ENCODE data around the gene SDF2L1.
A peak's percentile ranks its signal among the peaks of the same experiment; 100 is the strongest.
"Not testable (repeated sequence)": the region's sequence is repeated elsewhere in the genome, so short reads cannot be mapped to it uniquely, and the experiment has no call there.

The SDF2L1 gene

GRCh38 chr22:21637450-21637849 is 4.7 kb upstream of the SDF2L1 start:
- DNase-seq, result not testable (repeated sequence)

- DNase-seq, result no peak
Observed at GRCh38 chr22:21639359-21639758, 2.7 kb upstream of the SDF2L1 start.

DNA sequence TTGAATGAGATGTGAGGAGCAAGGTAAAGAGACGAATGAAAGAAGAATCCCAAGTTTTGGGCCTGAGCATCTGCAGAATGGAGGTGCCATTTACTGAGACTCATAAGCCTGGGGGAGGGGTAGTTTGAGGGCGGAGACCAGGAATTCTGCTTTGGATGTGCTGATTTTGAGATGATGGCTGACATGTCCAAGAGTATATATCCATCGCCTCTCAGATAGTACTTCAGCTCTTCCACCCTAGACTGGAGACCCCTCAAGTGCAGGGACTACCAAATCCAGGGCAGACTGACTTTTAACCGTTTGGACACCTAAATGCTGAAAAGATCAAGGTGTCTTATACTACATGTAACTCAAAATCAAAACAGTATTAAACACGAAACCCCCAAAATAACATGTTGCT is 1.3 kb upstream of the SDF2L1 start:
- no peak for DNase-seq

DNA sequence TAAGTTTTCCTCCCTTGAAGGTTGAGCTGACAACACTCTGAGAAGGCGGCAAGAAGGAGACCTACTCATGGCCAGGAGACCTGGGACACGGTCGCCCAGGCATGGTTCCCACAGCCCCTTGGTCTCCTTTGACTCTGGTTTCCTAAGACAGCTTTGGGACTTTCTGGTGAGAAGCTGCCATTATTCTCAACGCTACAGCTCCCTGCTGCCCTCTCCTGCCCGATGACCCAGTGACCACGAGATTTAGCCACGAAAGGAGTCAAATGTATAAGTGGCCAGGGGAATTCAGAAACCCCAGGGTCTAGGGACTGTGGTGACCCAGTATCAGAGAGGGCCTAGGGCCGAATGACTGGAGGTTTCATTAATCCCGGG is 699 bp upstream of the SDF2L1 start:
- DNase-seq, result no peak

DNA sequence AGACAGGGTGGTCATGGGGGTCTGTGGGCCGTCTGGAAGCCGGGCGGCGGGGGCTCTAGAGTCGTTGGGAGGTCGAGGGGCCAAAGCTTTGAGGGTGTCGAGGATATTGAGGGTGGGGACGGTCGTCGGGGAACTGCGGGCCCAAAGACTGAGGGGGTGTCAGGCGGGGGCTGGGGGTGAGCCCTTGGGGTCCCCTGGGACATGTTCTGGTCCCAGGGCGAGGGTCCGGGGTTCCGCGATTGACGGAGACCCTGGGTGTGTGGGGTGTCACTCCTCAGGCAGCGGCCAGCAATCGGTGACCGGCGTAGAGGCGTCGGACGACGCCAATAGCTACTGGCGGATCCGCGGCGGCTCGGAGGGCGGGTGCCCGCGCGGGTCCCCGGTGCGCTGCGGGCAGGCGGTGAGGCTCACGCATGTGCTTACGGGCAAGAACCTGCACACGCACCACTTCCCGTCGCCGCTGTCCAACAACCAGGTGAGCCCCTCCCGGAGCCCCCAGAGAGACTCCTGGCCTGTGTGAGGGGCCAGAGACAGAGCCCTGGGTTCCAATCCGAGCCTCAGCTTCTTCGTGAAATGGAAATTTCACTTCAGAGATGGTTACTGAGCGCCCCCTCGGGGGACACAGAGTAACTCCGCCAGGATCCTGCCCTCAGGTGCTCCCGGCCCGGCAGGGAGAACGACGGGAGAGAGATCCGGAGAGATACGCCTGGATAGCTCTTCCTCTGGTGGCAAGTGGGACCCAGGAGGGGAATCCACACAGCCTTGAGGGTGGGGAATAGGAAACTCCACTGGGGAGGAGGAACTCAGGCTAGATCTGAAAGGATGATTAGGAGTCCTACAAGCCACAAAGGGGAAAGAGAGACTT is 714 bp downstream of the SDF2L1 start:
- DNase-seq, result peak; percentile 61 to 64

GRCh38 chr22:21643533-21644357 is 1.6 kb downstream of the SDF2L1 start:
- peak; percentile 13 to 24 for DNase-seq

GRCh38 chr22:21645513-21645912 is 3.4 kb downstream of the SDF2L1 start:
- not testable (repeated sequence) for DNase-seq

DNA sequence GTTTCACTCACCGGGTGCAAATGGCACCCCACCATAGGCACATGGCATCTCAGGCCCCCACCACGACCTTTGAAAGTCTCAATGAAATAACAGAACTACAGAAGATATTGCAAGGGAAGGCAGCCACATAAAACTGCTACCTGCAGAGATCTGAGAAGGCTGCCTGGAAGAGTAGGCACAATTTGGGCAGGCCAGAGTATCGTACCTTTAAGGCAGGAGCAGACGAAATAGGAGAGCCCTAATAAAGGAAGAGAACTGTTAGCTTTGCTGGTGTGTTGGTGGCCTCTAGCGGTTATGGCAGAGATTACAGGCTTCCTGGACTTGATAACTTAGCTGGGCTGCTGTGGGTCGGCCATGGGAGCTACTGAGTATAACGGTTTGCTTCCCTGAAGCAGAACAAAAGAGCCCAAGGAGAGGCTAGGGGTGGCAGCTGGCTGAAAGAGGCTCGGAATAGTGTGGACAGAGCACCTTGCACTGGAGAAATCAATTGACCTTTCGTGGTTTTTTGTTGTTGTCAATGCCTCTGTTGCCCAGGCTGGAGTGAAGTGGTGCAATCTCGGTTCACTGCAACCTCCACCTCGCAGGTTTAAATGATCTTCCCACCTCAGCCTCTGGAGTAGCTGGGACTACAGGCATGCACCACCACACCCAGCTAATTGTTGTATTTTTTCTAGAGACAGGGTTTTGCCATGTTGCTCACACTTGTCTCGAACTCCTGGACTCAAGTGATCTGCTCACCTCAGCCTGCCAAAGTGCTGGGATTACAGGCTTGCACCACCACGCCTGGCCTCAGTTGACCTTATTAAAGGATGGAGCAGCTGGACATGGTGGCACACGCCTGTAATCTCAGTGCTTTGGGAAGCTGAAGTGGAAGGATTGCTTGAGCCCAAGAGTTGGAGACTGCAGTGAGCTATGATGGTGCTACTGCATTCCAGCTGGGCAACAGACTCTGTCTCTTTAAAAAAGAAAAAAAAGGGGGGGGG is 4.8 kb downstream of the SDF2L1 start:
- peak; percentile 91 to 97 for DNase-seq

GRCh38 chr22:21650280-21650679 is 8.2 kb downstream of the SDF2L1 start:
- peak in 1 of 2 experiments; percentile 10 for DNase-seq

- peak in 1 of 2 experiments; percentile 22 for DNase-seq
Observed at GRCh38 chr22:21650823-21651520, 8.9 kb downstream of the SDF2L1 start.

GRCh38 chr22:21651521-21652009 is 9.5 kb downstream of the SDF2L1 start:
- no peak for DNase-seq

- peak; percentile 91 to 92 for DNase-seq
Observed at GRCh38 chr22:21652010-21652546, 10.0 kb downstream of the SDF2L1 start.

- DNase-seq, result no peak
Observed at GRCh38 chr22:21652547-21653545, 10.7 kb downstream of the SDF2L1 start.

- no peak for DNase-seq
Observed at GRCh38 chr22:21657020-21657359, 14.9 kb downstream of the SDF2L1 start.

GRCh38 chr22:21657360-21658032 is 15.4 kb downstream of the SDF2L1 start:
- peak; percentile 75 to 79 for DNase-seq

- DNase-seq, result no peak
Observed at GRCh38 chr22:21659864-21660525, 17.9 kb downstream of the SDF2L1 start.

DNA sequence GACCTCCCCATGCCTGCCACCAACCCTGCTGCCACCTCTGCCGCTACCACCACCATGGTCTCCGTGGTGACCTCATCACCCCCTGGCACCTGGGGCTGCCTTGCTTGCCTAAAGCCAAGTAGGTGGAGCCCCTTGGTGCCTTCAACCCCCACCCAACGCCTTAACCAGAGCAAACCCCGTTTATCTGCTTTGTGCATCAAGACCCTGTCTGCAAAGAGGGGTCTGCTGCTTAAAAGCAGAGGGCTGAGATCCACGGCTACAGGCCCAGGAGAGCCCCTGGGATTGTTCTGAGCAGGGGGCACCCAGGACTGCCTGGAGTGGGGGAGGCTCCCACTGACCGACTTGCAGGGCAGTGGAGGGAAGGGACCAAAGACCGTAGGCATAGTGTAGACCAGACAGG is 18.8 kb downstream of the SDF2L1 start:
- DNase-seq, result no peak

- DNase-seq, result no peak
Observed at GRCh38 chr22:21661991-21662390, 19.9 kb downstream of the SDF2L1 start.

DNA sequence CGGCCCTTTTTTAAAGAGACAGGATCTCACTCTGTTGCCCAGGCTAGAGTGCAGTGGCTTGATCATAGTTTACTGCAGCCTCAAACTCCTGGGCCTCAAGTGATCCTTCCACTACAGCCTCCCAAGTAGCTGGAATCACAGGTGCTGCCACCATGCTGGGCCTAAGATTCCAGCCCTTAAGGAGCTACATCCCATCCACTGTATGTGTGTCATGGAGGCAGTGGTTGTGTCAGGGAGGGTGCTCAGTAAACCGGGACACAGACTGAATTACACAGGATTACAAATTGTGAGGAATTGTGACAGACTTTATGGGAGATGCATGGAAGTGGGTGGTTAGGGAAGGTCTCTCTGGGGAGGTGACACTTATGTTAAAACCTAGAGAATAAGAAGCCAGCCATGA is 21.6 kb downstream of the SDF2L1 start:
- DNase-seq, result no peak
